Measurements from ENCODE around the gene BCAS3. TPM values are rescaled to one million over a fixed set of nuclear protein-coding genes. Genes with fewer than 3 reads are reported as not detected.

The BCAS3 gene
- polyA plus RNA-seq, 3 donors: 10.3 to 19.1 (median 14.7) TPM

DNA sequence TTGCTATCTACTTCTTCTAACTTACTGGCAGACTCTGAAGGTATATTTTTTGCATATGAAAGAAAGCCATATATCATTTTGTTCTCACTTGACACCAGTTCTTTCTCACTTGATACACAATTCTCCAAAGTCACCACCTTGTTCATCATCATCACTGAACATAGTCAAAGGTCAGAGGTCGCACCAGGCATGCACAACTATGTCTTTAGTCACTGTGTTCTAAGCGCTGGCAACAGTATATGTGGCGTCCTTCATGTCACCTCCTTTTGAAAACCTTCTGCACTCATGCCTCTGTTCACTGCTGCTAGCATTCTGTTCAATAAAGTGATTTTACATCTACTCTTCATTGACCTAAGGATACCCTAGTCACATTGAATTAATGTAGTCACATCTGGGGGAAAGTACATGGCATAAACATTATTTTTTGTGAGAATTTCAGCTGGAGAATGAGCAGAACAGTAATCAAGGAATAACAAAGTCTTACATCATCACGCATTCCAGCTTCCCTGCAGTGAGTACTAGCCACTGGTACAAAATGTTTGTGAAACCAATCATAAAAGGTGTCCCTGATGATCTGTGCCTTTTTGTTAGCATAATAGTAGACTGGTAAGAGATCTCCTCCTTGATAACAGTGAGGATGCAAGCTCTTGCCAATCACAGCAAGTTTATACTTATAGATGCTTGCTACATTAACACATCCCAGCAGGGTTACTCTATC is 754.1 kb downstream of the BCAS3 start:
- Histone ChIP-seq H3K36me3 (replicated peaks in 1 of 2; ENCODE audit: control insufficient read depth in 1 of 2, insufficient read depth in 2 of 2, low read length in 2 of 2) (no peaks in the 10 kb centered on the region), H3K79me2 (ENCODE audit: insufficient read depth, low read length) (no peaks in the 10 kb centered on the region), H3K27ac (ENCODE audit: low read depth in 1 of 2, low read length in 2 of 2) (no peak overlapping the region), H3K4me1 (ENCODE audit: control insufficient read depth in 1 of 2, insufficient read depth in 2 of 2, low read length in 2 of 2) (no peaks in the 10 kb centered on the region), H3K4me2 (replicated peaks; ENCODE audit: extremely low read depth, low read length, poor library complexity, severe bottlenecking) (no peak overlapping the region), H2AFZ (ENCODE audit: insufficient read depth, low read depth, low read length, poor library complexity, severe bottlenecking) (no peak overlapping the region), H3K9me3 (replicated peaks in 1 of 2; ENCODE audit: control insufficient read depth in 1 of 2, insufficient read depth in 1 of 2, low read length in 2 of 2) (peaks cover 0 to 7% of the 10 kb centered on the region in 2 donors), H4K20me1 (ENCODE audit: insufficient read depth, low read length) (no peaks in the 10 kb centered on the region), H3K4me3 (replicated peaks in 1 of 3; ENCODE audit: low read depth in 2 of 3, low read length in 3 of 3) (no peak overlapping the region), H3K9ac (ENCODE audit: insufficient read depth, low read length, poor library complexity, severe bottlenecking) (no peak overlapping the region), H3K27me3 (ENCODE audit: control insufficient read depth in 2 of 2, insufficient read depth in 2 of 2, low read length in 2 of 2) (peaks cover 13 to 33% of the 10 kb centered on the region in 2 donors)
- no peak for DNase-seq
- WGBS (ENCODE audit: insufficient coverage): 88% methylated on average over 4 of the region's 4 CpGs
- Mint-ChIP-seq H3K4me3 (no peak overlapping the region), H3K4me1 (no peaks in the 10 kb centered on the region), H3K27ac (no peak overlapping the region), H3K36me3 (no peaks in the 10 kb centered on the region), H3K9me3 (peaks cover 0 to 14% (median 5%) of the 10 kb centered on the region in 7 donors), H3K27me3 (ENCODE audit: low read depth in 3 of 3) (peaks cover 23 to 43% (median 31%) of the 10 kb centered on the region in 3 donors)
- TF ChIP-seq, protein P1, sequence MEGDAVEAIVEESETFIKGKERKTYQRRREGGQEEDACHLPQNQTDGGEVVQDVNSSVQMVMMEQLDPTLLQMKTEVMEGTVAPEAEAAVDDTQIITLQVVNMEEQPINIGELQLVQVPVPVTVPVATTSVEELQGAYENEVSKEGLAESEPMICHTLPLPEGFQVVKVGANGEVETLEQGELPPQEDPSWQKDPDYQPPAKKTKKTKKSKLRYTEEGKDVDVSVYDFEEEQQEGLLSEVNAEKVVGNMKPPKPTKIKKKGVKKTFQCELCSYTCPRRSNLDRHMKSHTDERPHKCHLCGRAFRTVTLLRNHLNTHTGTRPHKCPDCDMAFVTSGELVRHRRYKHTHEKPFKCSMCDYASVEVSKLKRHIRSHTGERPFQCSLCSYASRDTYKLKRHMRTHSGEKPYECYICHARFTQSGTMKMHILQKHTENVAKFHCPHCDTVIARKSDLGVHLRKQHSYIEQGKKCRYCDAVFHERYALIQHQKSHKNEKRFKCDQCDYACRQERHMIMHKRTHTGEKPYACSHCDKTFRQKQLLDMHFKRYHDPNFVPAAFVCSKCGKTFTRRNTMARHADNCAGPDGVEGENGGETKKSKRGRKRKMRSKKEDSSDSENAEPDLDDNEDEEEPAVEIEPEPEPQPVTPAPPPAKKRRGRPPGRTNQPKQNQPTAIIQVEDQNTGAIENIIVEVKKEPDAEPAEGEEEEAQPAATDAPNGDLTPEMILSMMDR (IDR thresholded peaks at IDR 0.05): no peak
- intact Hi-C loops (cut with micrococcal nuclease): no loop called here

DNA sequence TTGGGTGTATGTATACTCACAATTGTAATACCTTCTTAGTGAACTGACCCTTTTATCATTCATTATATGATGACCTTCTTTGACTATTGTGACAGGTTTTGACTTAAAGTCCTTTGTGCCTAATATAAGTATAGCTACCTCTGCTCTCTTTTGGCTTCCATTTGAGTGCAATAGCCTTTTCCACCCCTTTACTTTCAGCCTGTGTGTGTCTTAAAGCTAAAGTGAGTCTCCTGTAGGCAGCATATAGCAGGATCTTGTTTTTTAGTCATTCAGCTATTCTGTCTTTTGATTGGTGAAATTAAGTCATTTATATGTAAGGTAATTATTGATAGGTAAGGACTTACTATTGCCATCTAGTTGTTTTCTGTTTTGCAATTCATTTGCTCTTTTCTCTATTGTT is 758.6 kb downstream of the BCAS3 start:
- Mint-ChIP-seq H3K27ac (no peak overlapping the region), H3K36me3 (no peaks in the 10 kb centered on the region), H3K9me3 (peaks cover 4 to 24% (median 13%) of the 10 kb centered on the region in 7 donors), H3K4me1 (peaks cover 2% of the 10 kb centered on the region), H3K27me3 (ENCODE audit: low read depth in 3 of 3) (peaks cover 25 to 58% (median 35%) of the 10 kb centered on the region in 3 donors), H3K4me3 (no peak overlapping the region)
- H3K4me1 ChIP-seq (ENCODE audit: control insufficient read depth in 1 of 2, insufficient read depth in 2 of 2, low read length in 2 of 2): no peaks in the 10 kb centered on the region
- no peak overlapping the region for H3K27ac ChIP-seq (ENCODE audit: low read depth in 1 of 2, low read length in 2 of 2)
- no peak overlapping the region for H3K9ac ChIP-seq (ENCODE audit: insufficient read depth, low read length, poor library complexity, severe bottlenecking)
- H2AFZ ChIP-seq (ENCODE audit: insufficient read depth, low read depth, low read length, poor library complexity, severe bottlenecking): no peak overlapping the region
- no peak overlapping the region for H3K4me2 ChIP-seq (replicated peaks; ENCODE audit: extremely low read depth, low read length, poor library complexity, severe bottlenecking)
- H3K79me2 ChIP-seq (ENCODE audit: insufficient read depth, low read length): no peaks in the 10 kb centered on the region
- intact Hi-C loops (cut with micrococcal nuclease): no loop called here
- no peak for DNase-seq
- H3K4me3 ChIP-seq (replicated peaks in 1 of 3; ENCODE audit: low read depth in 2 of 3, low read length in 3 of 3): no peak overlapping the region
- no peaks in the 10 kb centered on the region for H4K20me1 ChIP-seq (ENCODE audit: insufficient read depth, low read length)
- H3K36me3 ChIP-seq (replicated peaks in 1 of 2; ENCODE audit: control insufficient read depth in 1 of 2, insufficient read depth in 2 of 2, low read length in 2 of 2): no peaks in the 10 kb centered on the region
- TF ChIP-seq, protein P1 (IDR thresholded peaks at IDR 0.05): no peak
- H3K9me3 ChIP-seq (replicated peaks in 1 of 2; ENCODE audit: control insufficient read depth in 1 of 2, insufficient read depth in 1 of 2, low read length in 2 of 2): peaks cover 0 to 20% of the 10 kb centered on the region in 2 donors
- H3K27me3 ChIP-seq (ENCODE audit: control insufficient read depth in 2 of 2, insufficient read depth in 2 of 2, low read length in 2 of 2): peaks cover 12 to 18% of the 10 kb centered on the region in 2 donors

Data from CD14-positive monocyte (primary cell).